Gastroesophageal sphincter (tissue), 4 donors: Measurements from ENCODE around the gene SPATA31E1. TPM values are rescaled to one million over a fixed set of nuclear protein-coding genes. Genes with fewer than 3 reads are reported as not detected.

Source experiments
- ATAC-seq: fragments of 150-250 bp; one replicate; pipeline ENCODE4 v1.9.1; 2016; ENCODE audit warnings: mild to moderate bottlenecking, moderate library complexity
- H3K27ac ChIP-seq, 4 donors: fragments of 200-600 bp; sonication (generic) in 3 of 4; 1 replicate in 3 of 4; 2 replicates in 1 of 4; pipeline ENCODE4 v1.5.1; 2016 to 2019
- H3K27me3 ChIP-seq: fragments of 200-600 bp; sonication (generic); one replicate; pipeline ENCODE4 v1.5.1; 2019
- H3K36me3 ChIP-seq, 2 donors: fragments of 200-600 bp; sonication (generic); one replicate each; pipeline ENCODE4 v1.5.1; 2019; ENCODE audit warnings: control low read depth in 1 of 2
- H3K4me1 ChIP-seq, 3 donors: fragments of 200-600 bp; sonication (generic); 1 replicate in 2 of 3; 2 replicates in 1 of 3; pipeline ENCODE4 v1.5.1; 2016 to 2019; ENCODE audit warnings: control low read depth in 2 of 3
- H3K4me3 ChIP-seq, 2 donors: fragments of 200-600 bp; sonication (generic); one replicate each; pipeline ENCODE4 v1.5.1; 2019; ENCODE audit warnings: mild to moderate bottlenecking in 1 of 2, moderate library complexity in 1 of 2
- H3K9me3 ChIP-seq, 3 donors: fragments of 200-600 bp; sonication (generic); one replicate each; pipeline ENCODE4 v1.5.1; 2017 to 2019; ENCODE audit warnings: control low read depth in 2 of 3
- CTCF ChIP-seq, 4 experiments: fragments of 200-600 bp in 2 of 4; fragments of 450-650 bp in 2 of 4; sonication (generic) in 1 of 4; IDR thresholded peaks; one replicate each; pipeline ENCODE4 v1.5.1; 2017 to 2019; ENCODE audit warnings: antibody characterized with exemption in 4 of 4, mild to moderate bottlenecking in 2 of 4, moderate library complexity in 2 of 4
- EP300 ChIP-seq: sonication (generic); formaldehyde crosslinking; IDR thresholded peaks from one replicate; pipeline ENCODE4 v1.6.1; 2017; ENCODE audit warnings: antibody characterized with exemption, mild to moderate bottlenecking
- POLR2A ChIP-seq, 2 donors: fragments of 450-650 bp; IDR thresholded peaks; one replicate each; pipeline ENCODE4 v1.6.1; 2017; ENCODE audit warnings: antibody characterized with exemption in 2 of 2, mild to moderate bottlenecking in 2 of 2, moderate library complexity in 1 of 2
- POLR2AphosphoS5 ChIP-seq: sonication (generic); formaldehyde crosslinking; IDR thresholded peaks from one replicate; pipeline ENCODE4 v1.6.1; 2017; ENCODE audit warnings: antibody characterized with exemption
- WGBS, 2 donors: methylation state at CpG; one replicate each; pipeline ENCODE4 v1.1.5; 2018; ENCODE audit warnings: low coverage in 1 of 2; 5-methylcytosine and 5-hydroxymethylcytosine counted together
- total RNA-seq, 4 donors: library from RNA; depleted of rRNA; stranded (reverse); fragments of >200 nt; gene quantifications; one replicate each; pipeline ENCODE4 v1.1.0, GENCODE V29; 2016

SPATA31E1 gene
- total RNA-seq, 4 donors from 2014 or later, result not detected

DNA sequence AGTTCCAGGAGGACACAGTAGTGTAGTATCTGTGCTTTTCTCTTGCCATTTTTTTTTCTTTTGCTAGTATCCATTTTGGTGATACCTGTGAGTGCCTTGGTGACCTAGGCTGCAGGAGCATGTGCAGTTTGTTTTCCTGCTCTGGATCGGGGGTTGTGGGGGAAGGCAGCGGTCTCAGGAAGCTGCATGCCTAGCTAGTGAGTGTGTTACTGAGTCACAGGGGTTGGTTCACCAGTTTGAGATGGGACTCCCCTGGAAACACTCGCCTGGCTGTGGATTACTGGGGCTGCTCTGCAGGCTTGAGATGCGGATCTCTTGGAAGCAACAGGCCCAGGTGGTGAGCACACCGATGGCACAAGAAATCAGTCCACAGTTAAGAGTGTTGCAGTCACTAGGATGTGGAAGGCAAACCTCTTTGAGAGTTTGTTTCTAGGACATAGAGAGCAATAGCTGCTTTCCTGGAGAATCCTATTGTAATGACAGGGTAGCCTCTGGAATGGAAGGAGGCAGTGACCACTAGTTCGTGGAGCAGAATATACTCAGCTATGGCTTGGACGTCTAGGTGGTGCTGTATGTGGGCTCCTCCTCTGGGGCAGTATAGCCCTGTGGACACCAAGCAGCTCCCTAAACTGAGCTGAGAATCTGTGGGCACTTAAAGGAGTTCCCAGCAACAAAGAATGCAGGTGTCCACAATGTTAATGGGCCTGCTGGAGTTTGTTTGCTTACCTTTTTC is 20.0 kb upstream of the SPATA31E1 start:
- no peaks in the 10 kb centered on the region for H3K36me3 ChIP-seq
- ATAC-seq, result no peak
- 32 to 83% methylated on average over 1 to 5 of the region's 7 CpGs for WGBS, 2 donors
- no peak overlapping the region for H3K27ac ChIP-seq
- H3K4me3 ChIP-seq, result no peak overlapping the region
- peaks cover 0 to 43% (median 0%) of the 10 kb centered on the region in 3 donors for H3K9me3 ChIP-seq
- no peaks in the 10 kb centered on the region for H3K27me3 ChIP-seq
- no peak for TF ChIP-seq POLR2AphosphoS5
- TF ChIP-seq EP300, result no peak
- no peak for TF ChIP-seq CTCF (IDR thresholded peaks at IDR 0.05)
- no peak for TF ChIP-seq POLR2A (IDR thresholded peaks at IDR 0.05)
- H3K4me1 ChIP-seq, result no peaks in the 10 kb centered on the region

GRCh38 chr9:87863882-87864465 is 18.7 kb upstream of the SPATA31E1 start:
- Histone ChIP-seq H3K36me3 (no peaks in the 10 kb centered on the region), H3K4me3 (no peak overlapping the region), H3K4me1 (no peaks in the 10 kb centered on the region), H3K9me3 (peaks cover 0 to 39% (median 0%) of the 10 kb centered on the region in 3 donors), H3K27me3 (no peaks in the 10 kb centered on the region), H3K27ac (no peak overlapping the region)
- WGBS, 2 donors, result 88 to 100% methylated on average over 3 to 5 of the region's 6 CpGs
- no peak for ATAC-seq
- TF ChIP-seq POLR2AphosphoS5, result no peak
- TF ChIP-seq POLR2A (IDR thresholded peaks at IDR 0.05), result no peak
- no peak for TF ChIP-seq EP300
- no peak for TF ChIP-seq CTCF (IDR thresholded peaks at IDR 0.05)

- Histone ChIP-seq H3K36me3 (no peaks in the 10 kb centered on the region), H3K4me1 (no peaks in the 10 kb centered on the region), H3K9me3 (peaks cover 0 to 32% (median 0%) of the 10 kb centered on the region in 3 donors), H3K4me3 (no peak overlapping the region), H3K27ac (no peak overlapping the region), H3K27me3 (no peaks in the 10 kb centered on the region)
- ATAC-seq, result no peak
- 93% methylated on average over 3 of the region's 3 CpGs for WGBS, 2 donors
- TF ChIP-seq POLR2A (IDR thresholded peaks at IDR 0.05), result no peak
- TF ChIP-seq EP300, result no peak
- no peak for TF ChIP-seq CTCF (IDR thresholded peaks at IDR 0.05)
- TF ChIP-seq POLR2AphosphoS5, result no peak
Observed at GRCh38 chr9:87864915-87865314, 17.8 kb upstream of the SPATA31E1 start.

- Histone ChIP-seq H3K27ac (no peak overlapping the region), H3K4me1 (no peaks in the 10 kb centered on the region), H3K27me3 (no peaks in the 10 kb centered on the region), H3K4me3 (no peak overlapping the region), H3K36me3 (no peaks in the 10 kb centered on the region), H3K9me3 (peaks cover 0 to 24% (median 0%) of the 10 kb centered on the region in 3 donors)
- TF ChIP-seq POLR2AphosphoS5, result no peak
- 71 to 79% methylated on average over 1 to 3 of the region's 3 CpGs for WGBS, 2 donors
- no peak for ATAC-seq
Observed at GRCh38 chr9:87865626-87866025, 17.1 kb upstream of the SPATA31E1 start.

DNA sequence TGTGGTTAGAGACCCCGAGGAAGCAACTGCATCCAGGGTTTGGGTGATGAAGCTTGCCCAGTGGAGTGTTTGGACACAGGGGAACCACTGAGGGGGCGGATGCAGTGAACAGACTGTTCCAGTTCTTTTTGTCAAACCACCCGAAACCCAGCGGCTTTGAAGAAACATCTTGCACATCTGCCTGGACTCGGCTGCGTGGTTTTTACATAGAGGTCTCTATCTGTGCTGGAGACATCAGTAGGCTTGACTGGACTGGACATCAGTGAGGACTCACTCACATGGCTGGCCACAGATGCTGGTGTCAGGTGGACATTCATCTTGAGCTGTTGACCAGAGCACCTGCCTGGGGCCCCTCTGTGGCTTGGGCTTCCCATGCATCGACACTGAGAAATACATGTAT is 15.3 kb upstream of the SPATA31E1 start:
- H3K4me1 ChIP-seq, result peaks cover 0 to 10% (median 0%) of the 10 kb centered on the region in 3 donors
- peaks cover 0 to 8% (median 0%) of the 10 kb centered on the region in 3 donors for H3K9me3 ChIP-seq
- ATAC-seq, result no peak

More for the DNA sequence above, 15.3 kb upstream of the SPATA31E1 start:
- TF ChIP-seq POLR2AphosphoS5, result no peak
- no peak for TF ChIP-seq EP300
- TF ChIP-seq CTCF (IDR thresholded peaks at IDR 0.05), result no peak
- no peak for TF ChIP-seq POLR2A (IDR thresholded peaks at IDR 0.05)
- Histone ChIP-seq H3K27me3 (no peaks in the 10 kb centered on the region), H3K4me3 (no peak overlapping the region), H3K27ac (no peak overlapping the region), H3K36me3 (no peaks in the 10 kb centered on the region)
- 90% methylated on average over 4 of the region's 7 CpGs; no CpG with 5 or more reads in 1 of the 2 donors for WGBS, 2 donors
